Stomach (tissue), 4 donors: ENCODE measurements around the gene MTG1.

ENCODE experiments used
- EP300 ChIP-seq: sonication (generic); formaldehyde crosslinking; IDR thresholded peaks from one replicate; pipeline ENCODE4 v1.6.1; 2017; ENCODE audit warnings: antibody characterized with exemption
- POLR2A ChIP-seq, 4 donors: fragments of 450-650 bp; IDR thresholded peaks; one replicate each; pipeline ENCODE4 v1.6.1; 2016; ENCODE audit warnings: antibody characterized with exemption in 4 of 4, control low read depth in 2 of 4, mild to moderate bottlenecking in 1 of 4, moderate library complexity in 1 of 4
- POLR2AphosphoS5 ChIP-seq, 3 donors: sonication (generic); formaldehyde crosslinking; IDR thresholded peaks; one replicate each; pipeline ENCODE4 v1.6.1; 2016; ENCODE audit warnings: antibody characterized with exemption in 3 of 3
- TF ChIP-seq, protein P1 (sequence below), 7 experiments: fragments of 450-650 bp in 4 of 7; fragments of 200-600 bp in 3 of 7; sonication (generic) in 3 of 7; IDR thresholded peaks; one replicate each; pipeline ENCODE4 v1.5.1; 2016 to 2019; ENCODE audit warnings: antibody characterized with exemption in 7 of 7, control low read depth in 2 of 7, mild to moderate bottlenecking in 1 of 7

DNA sequence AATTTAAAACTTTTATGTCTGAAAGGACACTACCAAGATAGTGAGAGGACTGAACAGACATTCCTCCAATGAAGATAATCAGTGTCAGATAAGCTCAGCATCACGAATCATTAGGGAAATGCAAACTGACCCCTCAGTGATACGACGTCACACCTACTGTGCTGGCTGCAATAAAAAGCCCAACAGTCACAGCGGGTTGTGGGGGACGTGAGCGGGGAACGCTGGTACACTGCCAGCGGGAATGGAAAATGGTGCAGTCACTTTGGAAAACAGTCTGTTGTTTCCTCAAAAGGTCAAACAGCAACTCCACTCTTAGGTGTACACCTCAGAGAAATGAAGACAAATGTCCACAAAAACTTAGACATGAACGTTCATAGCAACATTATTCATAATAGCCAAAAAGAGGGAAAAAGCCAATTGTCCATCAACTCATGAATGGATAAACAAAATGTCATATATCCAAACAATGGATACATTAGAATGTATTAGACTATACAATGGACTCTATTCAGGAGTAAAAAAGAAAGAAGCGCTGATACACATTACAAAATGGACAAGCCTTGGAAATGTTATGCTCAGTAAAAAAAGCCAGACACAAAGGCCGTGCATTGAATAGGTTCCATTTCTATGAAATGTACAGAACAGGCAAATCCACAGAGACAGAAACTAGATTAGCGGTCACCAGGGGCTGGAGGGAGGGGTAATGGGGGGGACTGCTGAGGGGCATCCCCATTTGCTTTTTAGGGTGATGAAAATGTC is 18.4 kb upstream of the MTG1 start:
- TF ChIP-seq POLR2AphosphoS5 (IDR thresholded peaks at IDR 0.05) (no peak), POLR2A (IDR thresholded peaks at IDR 0.05) (no peak), EP300 (no peak)
- TF ChIP-seq, protein P1, sequence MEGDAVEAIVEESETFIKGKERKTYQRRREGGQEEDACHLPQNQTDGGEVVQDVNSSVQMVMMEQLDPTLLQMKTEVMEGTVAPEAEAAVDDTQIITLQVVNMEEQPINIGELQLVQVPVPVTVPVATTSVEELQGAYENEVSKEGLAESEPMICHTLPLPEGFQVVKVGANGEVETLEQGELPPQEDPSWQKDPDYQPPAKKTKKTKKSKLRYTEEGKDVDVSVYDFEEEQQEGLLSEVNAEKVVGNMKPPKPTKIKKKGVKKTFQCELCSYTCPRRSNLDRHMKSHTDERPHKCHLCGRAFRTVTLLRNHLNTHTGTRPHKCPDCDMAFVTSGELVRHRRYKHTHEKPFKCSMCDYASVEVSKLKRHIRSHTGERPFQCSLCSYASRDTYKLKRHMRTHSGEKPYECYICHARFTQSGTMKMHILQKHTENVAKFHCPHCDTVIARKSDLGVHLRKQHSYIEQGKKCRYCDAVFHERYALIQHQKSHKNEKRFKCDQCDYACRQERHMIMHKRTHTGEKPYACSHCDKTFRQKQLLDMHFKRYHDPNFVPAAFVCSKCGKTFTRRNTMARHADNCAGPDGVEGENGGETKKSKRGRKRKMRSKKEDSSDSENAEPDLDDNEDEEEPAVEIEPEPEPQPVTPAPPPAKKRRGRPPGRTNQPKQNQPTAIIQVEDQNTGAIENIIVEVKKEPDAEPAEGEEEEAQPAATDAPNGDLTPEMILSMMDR (IDR thresholded peaks at IDR 0.05): no peak
